ENCODE data around the gene NSL1. TPM values are rescaled to one million over a fixed set of nuclear protein-coding genes. Genes with fewer than 3 reads are reported as not detected.

NSL1 gene
- total RNA-seq, 1 experiment from 2014 or later = 36.4 TPM

GRCh38 chr1:212702672-212703071 lies 88.9 kb downstream of the NSL1 start:
- H3K27me3 ChIP-seq (ENCODE audit: insufficient read depth, low read length) = peaks cover 16% of the 10 kb centered on the region; the same call in 1 of the 2 replicates
- H3K9ac ChIP-seq (ENCODE audit: low read length) = no peak overlapping the region
- peaks cover 9 to 25% of the 10 kb centered on the region in 2 experiments for H3K4me1 ChIP-seq (ENCODE audit: control insufficient read depth in 1 of 2, insufficient read depth in 2 of 2, low read length in 2 of 2)
- ATAC-seq (no peak), DNase-seq (ENCODE audit: low read depth, low spot score) (no peak)
- intact Hi-C loops (cut with micrococcal nuclease) = no loop called here
- H4K20me1 ChIP-seq (ENCODE audit: insufficient read depth) = no peaks in the 10 kb centered on the region
- CTCF ChIA-PET = interaction anchor here (1.8 kb wide), 1 partner anchor 47 kb away, joined by 5 read pairs; no protein-coding TSS in a partner anchor
- H3K36me3 ChIP-seq (ENCODE audit: control insufficient read depth in 1 of 2, insufficient read depth in 2 of 2, low read length in 2 of 2) = no peaks in the 10 kb centered on the region
- H3K79me2 ChIP-seq (ENCODE audit: insufficient read depth, low read length) = no peaks in the 10 kb centered on the region
- no peaks in the 10 kb centered on the region for H3K9me3 ChIP-seq (ENCODE audit: control insufficient read depth in 1 of 2, insufficient read depth in 1 of 2, low read depth in 1 of 2, low read length in 2 of 2)
- H2AFZ ChIP-seq (ENCODE audit: low read depth, low read length, poor library complexity, severe bottlenecking) = no peak overlapping the region
- H3K4me3 ChIP-seq (replicated peaks in 1 of 2; ENCODE audit: low read depth in 1 of 2, low read length in 2 of 2) = no peak overlapping the region
- POLR2A ChIA-PET = no interaction called here
- no peak overlapping the region for H3K27ac ChIP-seq (ENCODE audit: low read depth, low read length)
- BruUV-seq (replicated peaks) = no TSS peak
- H3K9me2 ChIP-seq (ENCODE audit: insufficient read depth) = no peaks in the 10 kb centered on the region
- TF ChIP-seq CBX3 (IDR thresholded peaks at IDR 0.05; ENCODE audit: low read depth) (no peak), POLR2A (IDR thresholded peaks at IDR 0.05; ENCODE audit: borderline replicate concordance, extremely low read depth, insufficient read depth, insufficient read length) (no peak), SIN3A (IDR thresholded peaks at IDR 0.05; ENCODE audit: low read depth) (no peak), JUND (IDR thresholded peaks at IDR 0.05) (no peak)
- H3K4me2 ChIP-seq (ENCODE audit: low read length) = no peak overlapping the region
- RAD21 ChIA-PET (ENCODE audit: low non-redundant PET in 1 of 2, low total read pairs in 2 of 2, uncharacterized antibody in 2 of 2, unreplicated experiment in 2 of 2) = no interaction called here

- no peak for DNase-seq (ENCODE audit: low read depth, low spot score)
Observed at GRCh38 chr1:212701910-212702309, 89.7 kb downstream of the NSL1 start.

More at GRCh38 chr1:212701910-212702309, 89.7 kb downstream of the NSL1 start:
- Histone ChIP-seq H3K9ac (ENCODE audit: low read length) (no peak overlapping the region), H3K36me3 (ENCODE audit: control insufficient read depth in 1 of 2, insufficient read depth in 2 of 2, low read length in 2 of 2) (no peaks in the 10 kb centered on the region), H3K79me2 (ENCODE audit: insufficient read depth, low read length) (no peaks in the 10 kb centered on the region), H3K4me2 (ENCODE audit: low read length) (no peak overlapping the region), H3K27ac (ENCODE audit: low read depth, low read length) (no peak overlapping the region), H3K4me3 (replicated peaks in 1 of 2; ENCODE audit: low read depth in 1 of 2, low read length in 2 of 2) (no peak overlapping the region), H2AFZ (ENCODE audit: low read depth, low read length, poor library complexity, severe bottlenecking) (no peak overlapping the region), H4K20me1 (ENCODE audit: insufficient read depth) (no peaks in the 10 kb centered on the region), H3K9me2 (ENCODE audit: insufficient read depth) (no peaks in the 10 kb centered on the region), H3K27me3 (ENCODE audit: insufficient read depth, low read length) (peaks cover 16% of the 10 kb centered on the region; the same call in 1 of the 2 replicates), H3K9me3 (ENCODE audit: control insufficient read depth in 1 of 2, insufficient read depth in 1 of 2, low read depth in 1 of 2, low read length in 2 of 2) (no peaks in the 10 kb centered on the region), H3K4me1 (ENCODE audit: control insufficient read depth in 1 of 2, insufficient read depth in 2 of 2, low read length in 2 of 2) (peaks cover 9 to 25% of the 10 kb centered on the region in 2 experiments)
- no TSS peak for BruUV-seq (replicated peaks)
- POLR2A ChIA-PET = no interaction called here
- RAD21 ChIA-PET (ENCODE audit: low non-redundant PET in 1 of 2, low total read pairs in 2 of 2, uncharacterized antibody in 2 of 2, unreplicated experiment in 2 of 2) = no interaction called here
- CTCF ChIA-PET = interaction anchor here (0.8 to 1.8 kb wide), 2 partner anchors 37 to 48 kb away, joined by 4 to 5 read pairs; no protein-coding TSS in a partner anchor
- intact Hi-C loops (cut with micrococcal nuclease) = no loop called here
- ATAC-seq = no peak
- TF ChIP-seq FOSL1 (IDR thresholded peaks at IDR 0.05; ENCODE audit: low read depth) (no peak), CBX3 (IDR thresholded peaks at IDR 0.05; ENCODE audit: low read depth) (no peak), SRF (IDR thresholded peaks at IDR 0.05; ENCODE audit: low read depth) (no peak), POLR2AphosphoS5 (IDR thresholded peaks at IDR 0.05; ENCODE audit: low read depth, low read length) (no peak), REST (IDR thresholded peaks at IDR 0.05; ENCODE audit: low read depth) (no peak), CTCF (IDR thresholded peaks at IDR 0.05 in 2 of 3, conservative IDR thresholded peaks at IDR 0.05 in 1 of 3; ENCODE audit: borderline replicate concordance in 1 of 3, insufficient read depth in 1 of 3, low read depth in 2 of 3, low read length in 2 of 3) (no peak), ZNF274 (IDR thresholded peaks at IDR 0.05; ENCODE audit: low read depth, low read length) (no peak), EGR1 (IDR thresholded peaks at IDR 0.05; ENCODE audit: low read depth) (no peak), CEBPB (IDR thresholded peaks at IDR 0.05; ENCODE audit: low read depth) (no peak), SP1 (IDR thresholded peaks at IDR 0.05; ENCODE audit: low read depth) (no peak), JUND (IDR thresholded peaks at IDR 0.05) (no peak), ATF3 (IDR thresholded peaks at IDR 0.05) (no peak)
